Erythroblast (primary cell): ENCODE results near the gene KAZN.
"Not testable (repeated sequence)": the region's sequence is repeated elsewhere in the genome, so short reads cannot be mapped to it uniquely, and the experiment has no call there.

Source experiments
- DNase-seq, 2 experiments: peaks; one replicate each; lab custom pipeline; 2025; lab: John Stamatoyannopoulos, UW
- GATA1 ChIP-seq: IDR thresholded peaks from 2 replicates; pipeline ENCODE4 v1.6.1; 2011; ENCODE audit warnings: low read depth, mild to moderate bottlenecking, control low read depth, low read length, moderate library complexity
- POLR2A ChIP-seq: IDR thresholded peaks from 2 replicates; pipeline ENCODE4 v1.6.1; 2011; ENCODE audit warnings: mild to moderate bottlenecking, low read length

Gene KAZN

DNA sequence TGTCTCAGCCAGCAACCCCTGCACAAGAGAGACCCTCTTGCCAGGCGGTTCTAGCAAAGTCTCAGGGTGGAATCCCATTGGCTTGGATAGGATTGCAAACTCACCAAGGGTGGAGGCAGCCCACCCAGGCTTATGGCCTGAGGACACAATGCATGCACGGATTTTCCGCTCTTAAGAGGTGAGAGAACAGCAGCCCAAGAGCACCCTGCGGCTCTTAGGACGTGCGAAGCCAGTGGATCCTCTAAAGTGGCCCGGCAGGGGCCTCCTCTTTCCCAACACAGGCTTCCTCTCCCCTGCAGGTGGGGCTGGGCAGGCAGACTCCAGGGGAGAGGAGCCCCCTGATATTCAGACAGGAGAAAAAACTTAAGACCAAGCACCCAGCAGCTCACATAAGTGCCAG, 523.8 kb downstream of the KAZN start:
- TF ChIP-seq GATA1 (no peak), POLR2A (no peak)
- DNase-seq: no peak

DNA sequence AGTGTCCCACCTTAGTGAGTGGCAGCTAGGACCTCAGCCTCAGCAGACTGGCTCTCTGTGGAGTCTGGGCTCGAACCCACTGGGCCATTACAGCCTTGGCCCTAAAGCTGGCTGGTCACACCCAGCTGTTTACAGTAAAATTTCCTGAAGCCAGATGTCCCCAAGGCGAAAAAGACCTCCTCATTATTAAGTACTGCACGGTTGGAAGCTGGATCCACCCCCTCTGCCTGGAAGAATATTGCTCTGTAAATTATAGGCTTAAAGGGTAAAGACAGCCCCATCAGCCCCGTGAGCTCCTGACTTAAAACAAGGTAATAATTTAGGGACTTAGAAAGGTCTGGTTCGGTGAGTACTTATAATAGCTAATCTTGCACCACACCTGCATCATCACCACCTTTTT, 524.8 kb downstream of the KAZN start:
- TF ChIP-seq GATA1 (no peak), POLR2A (no peak)
- DNase-seq: no peak

DNA sequence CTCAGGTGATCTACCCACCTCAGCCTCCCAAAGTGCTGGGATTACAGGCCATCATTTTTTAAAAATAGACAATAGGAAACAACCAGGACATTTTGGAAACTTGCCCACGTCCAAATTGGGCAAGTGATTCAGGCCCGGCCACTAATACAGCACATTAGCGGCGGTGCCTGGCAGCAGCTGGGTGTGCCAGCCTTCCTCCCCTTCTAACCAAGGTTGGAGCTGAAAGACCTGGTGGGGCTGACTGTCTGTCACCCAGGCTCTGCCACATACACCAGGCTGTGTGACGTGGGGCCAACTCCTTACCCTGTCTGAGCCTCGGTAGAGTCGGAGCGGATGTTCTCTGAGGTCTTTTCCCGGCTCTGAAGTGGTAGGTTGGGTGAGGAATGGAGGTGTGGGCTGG, 525.4 kb downstream of the KAZN start:
- DNase-seq: no peak
- no peak for TF ChIP-seq POLR2A
- no peak for TF ChIP-seq GATA1

DNA sequence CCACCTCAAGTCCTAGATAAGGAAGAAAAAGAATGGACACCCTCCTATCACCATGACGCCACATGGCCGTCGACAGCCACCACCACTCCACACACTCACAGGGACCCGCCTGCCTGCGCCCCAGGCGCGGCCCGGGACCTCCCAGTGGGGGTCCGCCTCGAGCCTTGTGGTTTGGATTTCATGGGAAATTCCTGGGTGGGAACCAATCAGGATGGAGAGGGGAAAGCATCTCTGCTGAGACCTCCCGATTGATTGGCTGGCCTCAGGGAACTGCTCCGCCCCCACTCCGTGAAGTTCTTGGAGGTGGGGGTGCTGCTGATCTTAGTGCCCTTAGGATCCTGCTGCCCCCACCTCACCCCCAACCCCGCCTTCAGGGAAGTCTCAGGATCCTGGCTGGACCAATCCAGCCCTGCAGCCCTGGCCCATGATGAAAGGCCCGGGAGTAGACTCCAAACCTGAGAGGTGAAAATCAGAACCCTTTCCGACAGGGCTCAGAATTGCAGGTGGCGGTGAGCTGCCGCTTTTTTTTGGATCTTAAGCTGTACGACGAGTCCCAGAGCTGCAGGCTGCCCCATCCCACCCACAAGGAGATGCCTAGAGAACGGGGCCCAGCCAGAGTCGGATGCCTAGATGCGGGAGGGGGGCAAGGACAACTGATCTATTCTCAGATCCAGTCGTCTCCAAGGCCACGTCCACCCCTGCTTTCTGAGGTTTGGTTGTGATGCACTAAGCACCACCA, 526.0 kb downstream of the KAZN start:
- no peak for DNase-seq
- no peak for TF ChIP-seq POLR2A
- no peak for TF ChIP-seq GATA1

DNA sequence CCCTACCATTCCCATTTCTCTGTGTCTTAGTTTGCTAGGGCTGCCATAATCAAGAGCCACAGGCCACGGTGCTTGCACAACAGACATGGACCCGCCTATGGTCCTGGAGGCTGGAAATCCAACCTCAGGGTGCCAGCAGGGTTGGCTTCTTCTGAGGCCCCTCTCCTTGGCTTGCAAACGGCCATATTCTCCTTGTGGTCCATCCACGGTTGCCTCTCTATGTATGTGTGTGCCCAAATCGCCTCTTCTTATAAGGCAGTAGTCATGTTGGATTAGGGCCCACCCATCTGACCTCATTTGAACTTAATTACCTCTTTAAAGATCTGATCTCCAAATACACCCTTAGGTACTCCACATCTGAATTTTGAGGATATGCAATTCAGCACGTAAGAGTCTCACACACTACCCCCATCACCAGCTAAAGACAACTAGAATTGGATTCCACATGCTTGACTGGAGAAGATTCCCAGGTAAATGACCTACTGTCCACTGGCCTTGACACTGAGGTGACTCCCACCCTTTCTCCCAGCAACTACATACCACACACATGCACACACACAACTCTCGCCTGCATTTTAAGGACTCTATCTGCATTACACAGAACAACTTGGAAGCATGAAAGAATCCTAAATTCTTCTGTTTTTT, 526.7 kb downstream of the KAZN start:
- DNase-seq: no peak
- TF ChIP-seq POLR2A: no peak
- TF ChIP-seq GATA1: no peak

DNA sequence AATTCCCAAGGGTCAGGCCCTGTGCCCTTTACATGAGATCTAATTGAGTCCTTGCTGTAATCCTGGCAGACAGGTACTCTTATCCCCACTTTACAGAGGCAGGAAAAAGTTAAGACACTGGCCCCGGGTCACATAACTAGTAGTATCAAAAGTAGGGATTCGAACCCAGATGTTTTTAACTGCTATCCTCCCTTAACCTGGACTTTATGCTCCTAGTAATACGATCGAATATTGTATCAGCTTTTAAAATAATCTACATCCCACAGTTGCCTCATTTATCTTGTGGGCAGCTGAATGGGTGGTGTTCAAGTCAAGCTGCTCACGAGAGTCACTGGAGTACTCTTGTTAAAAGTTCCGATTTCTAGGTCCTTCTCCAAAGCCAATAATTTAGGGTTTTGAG, 529.6 kb downstream of the KAZN start:
- no peak for DNase-seq

DNA sequence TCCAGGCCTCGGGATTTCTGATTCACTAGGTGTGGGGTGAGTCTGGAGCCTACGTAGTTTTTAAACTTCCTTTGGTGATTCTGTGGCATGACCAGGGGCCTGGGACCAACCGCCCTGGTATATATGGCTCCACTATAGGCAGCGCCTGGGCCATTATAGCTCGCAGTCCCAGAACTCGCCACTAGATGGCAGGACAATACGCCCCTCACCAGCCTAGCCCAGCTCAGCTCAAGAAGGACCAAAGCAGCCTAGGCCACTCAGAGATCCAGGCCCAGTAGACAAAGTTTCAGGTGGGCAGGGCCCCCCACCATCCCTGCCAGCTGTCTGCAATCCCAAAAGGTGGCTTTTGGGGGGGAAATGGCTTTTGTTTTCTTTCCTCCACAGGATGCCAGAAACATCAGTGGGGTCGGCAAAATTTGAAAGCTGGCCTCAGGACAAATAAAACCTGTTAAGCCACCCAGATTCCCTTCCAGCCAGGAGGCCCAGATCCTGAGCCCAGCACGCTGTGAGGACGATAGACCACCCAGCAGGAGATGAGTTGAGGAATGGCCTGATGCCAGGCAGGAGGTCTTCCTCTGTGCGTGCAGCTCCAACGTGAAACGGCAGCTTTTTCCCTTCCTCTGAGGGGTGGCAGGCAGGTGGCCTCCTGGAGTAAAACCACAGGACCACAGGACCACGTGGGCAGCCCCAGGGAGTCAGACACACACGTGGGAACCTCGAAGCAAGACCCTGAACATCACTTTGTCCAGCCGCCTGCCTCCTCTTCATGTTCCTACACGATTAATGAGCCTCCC, 530.2 kb downstream of the KAZN start:
- peak; percentile 45 to 67 for DNase-seq
- no peak for TF ChIP-seq POLR2A
- no peak for TF ChIP-seq GATA1

More for the DNA sequence above, 529.6 kb downstream of the KAZN start:
- TF ChIP-seq POLR2A (no peak), GATA1 (no peak)

DNA sequence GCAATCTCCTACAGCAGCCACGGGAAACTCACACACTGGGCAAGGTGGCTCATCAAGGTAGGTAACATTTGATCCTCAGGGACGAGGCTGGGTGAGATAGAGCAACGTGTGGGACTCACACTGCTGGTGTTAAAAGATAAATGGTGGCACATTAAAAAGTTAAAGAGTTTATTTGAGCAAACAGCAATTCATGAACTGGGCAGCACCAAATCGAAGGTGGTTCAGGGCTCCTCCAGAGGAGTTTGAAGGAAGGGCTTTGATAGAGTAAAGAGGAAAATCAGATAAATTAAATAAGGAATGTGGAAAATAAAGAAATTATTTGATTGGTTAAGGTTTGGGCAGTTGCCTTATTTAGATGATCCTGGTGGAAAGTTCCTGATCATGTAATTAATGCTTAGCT, 531.5 kb downstream of the KAZN start:
- DNase-seq: no peak
- TF ChIP-seq GATA1: no peak
- no peak for TF ChIP-seq POLR2A

DNA sequence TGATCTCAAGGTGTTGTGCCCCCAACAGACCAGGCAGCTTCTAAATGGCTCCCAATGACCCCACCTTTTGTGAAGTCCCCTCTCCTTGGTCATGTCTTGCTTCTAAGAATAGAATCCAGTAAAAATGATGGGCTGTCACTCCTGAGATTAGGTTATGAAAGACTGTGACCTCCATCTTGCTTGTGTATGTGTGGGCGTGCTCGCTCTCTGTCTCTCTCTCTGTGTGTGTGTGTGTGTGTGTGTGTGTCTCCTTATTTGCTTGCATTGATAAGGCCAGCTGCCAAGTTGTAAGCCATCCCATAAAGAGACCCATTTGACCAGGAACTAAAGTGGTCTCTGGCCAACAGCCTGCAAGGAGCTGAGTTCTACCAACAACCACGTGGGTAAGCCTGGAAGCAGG, 532.1 kb downstream of the KAZN start:
- TF ChIP-seq GATA1: no peak
- no peak for TF ChIP-seq POLR2A
- DNase-seq: no peak

DNA sequence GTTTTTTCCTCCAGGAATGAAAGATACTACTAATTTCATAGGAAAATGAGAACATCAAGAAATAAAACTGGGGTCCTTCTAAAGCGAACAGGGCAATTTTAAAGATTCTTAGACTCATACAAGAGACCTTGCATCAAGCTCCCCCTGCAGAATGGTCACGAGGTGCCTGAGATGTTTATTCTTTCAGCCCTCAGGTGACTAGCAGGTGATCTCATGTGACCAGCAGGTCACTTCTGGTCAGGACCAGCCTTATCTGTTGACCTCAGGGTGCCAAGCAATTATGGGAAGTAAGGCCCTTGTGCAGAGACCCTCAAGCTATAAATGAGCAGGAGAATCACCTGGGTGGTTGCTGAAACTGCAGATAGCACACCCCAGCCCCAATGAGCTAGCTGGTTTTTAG, 534.5 kb downstream of the KAZN start:
- TF ChIP-seq GATA1: no peak
- no peak for TF ChIP-seq POLR2A
- DNase-seq: no peak

DNA sequence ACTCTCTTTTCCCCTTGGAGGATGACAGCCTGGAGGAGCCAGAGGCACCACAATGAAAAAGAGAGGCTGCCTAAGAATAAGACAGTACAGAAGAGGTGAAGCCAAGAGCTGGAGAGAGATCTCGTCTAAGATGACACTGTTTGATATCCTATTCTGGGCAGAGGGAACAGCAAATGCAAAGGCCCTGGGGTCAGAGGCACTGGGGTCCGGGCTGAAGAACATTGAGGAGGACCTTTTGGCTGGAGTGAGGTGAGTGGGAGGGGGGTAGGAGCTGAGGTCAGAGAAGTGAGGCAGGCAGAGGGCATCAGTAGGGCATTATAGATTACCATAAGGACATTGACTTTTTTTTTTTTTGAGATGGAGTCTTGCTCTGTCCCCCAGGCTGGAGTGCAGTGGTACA, 535.8 kb downstream of the KAZN start:
- TF ChIP-seq POLR2A (no peak), GATA1 (no peak)
- DNase-seq: no peak

DNA sequence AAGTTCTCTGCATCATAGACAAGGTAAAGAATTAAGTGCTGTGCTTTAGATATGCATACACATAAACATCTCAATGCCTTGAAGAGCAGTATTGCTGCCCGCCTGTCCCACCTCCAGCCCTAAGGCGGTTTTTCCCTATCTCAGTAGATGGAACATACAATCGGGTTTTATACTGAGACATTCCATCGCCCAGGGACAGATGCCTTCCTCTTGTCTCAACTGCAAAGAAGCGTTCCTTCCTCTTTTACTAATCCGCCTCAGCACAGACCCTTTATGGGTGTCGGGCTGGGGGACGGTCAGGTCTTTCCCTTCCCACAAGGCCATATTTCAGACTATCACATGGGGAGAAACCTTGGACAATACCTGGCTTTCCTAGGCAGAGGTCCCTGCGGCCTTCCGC, 537.1 kb downstream of the KAZN start:
- not testable (repeated sequence) for DNase-seq

DNA sequence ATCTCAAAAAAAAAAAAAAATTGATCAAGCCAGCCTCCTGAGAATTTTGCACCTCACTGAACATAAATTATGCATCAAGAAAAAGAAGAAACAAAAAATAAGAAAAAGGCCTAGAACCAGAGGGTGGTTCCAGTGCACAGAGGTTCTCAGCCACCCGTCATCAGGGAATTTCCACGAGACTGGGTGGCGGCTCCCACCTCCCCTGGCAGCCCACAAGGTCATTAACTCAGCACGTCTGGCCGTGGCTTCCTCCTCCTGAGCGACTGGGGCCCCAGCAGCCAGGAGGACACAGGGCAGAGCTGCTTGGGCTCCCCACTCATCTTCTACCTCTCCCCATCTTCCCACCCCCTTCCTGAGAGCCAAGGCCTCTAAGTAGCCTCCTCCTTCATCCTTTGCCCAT, 539.3 kb downstream of the KAZN start:
- TF ChIP-seq POLR2A: no peak
- no peak for TF ChIP-seq GATA1
- no peak for DNase-seq

DNA sequence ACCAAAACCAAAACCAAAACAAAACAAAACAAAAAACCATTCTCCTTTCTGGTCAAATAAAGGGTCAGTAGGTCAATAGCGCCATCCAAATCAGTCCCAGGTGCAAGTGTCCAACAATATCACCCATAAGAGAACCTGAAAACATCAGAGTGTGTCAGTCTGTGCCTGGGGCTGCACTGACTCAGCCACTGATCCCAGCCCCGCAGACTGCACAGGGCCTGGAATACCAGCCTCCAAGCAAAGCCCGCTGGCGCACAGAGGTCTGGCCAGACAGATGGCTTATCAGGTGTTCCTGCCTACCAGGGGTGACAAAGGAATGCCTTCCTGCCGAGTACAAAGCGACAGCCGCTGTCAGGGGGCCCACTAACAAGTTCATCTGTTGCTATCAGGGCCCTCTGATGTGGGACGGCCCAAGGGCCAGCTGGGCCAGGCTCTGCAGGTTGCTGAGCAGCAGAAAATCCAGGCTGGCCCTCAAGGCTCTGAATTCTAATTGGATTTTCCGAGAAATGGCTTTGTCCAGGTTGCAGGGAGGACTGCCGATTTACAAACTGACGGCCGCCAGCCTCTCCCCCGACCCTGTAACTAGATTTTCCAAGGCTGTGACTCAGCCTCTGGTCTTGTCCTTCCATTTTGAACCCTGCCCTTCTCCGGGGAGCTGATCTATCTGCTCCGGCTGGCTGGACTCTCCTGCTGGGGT, 541.3 kb downstream of the KAZN start:
- no peak for DNase-seq
- no peak for TF ChIP-seq GATA1
- no peak for TF ChIP-seq POLR2A
